K562 (cell line): ENCODE results near the gene DRAXIN. TPM values are rescaled to one million over a fixed set of nuclear protein-coding genes. Genes with fewer than 3 reads are reported as not detected.

Experiments
- CLOCK ChIP-seq: fragments of 250-450 bp; sonication (Bioruptor Pico); IDR thresholded peaks from 2 replicates; pipeline ENCODE4 v1.4.0; 2020; ENCODE audit warnings: mild to moderate bottlenecking, moderate library complexity, borderline replicate concordance
- CREBBP ChIP-seq: IDR thresholded peaks from one replicate; pipeline ENCODE4 v1.6.1; 2012; ENCODE audit warnings: low read depth, mild to moderate bottlenecking, control low read depth, inconsistent platforms, low read length
- FOXM1 ChIP-seq, 2 experiments: fragments of 450-650 bp in 1 of 2; sonication (generic) in 1 of 2; formaldehyde crosslinking in 1 of 2; IDR thresholded peaks; 2 replicates each; pipeline versions ENCODE4 v1.6.1 to v1.9.0; 2017 to 2022; ENCODE audit warnings: low read depth in 2 of 2, mild to moderate bottlenecking in 2 of 2, missing genetic modification reagents in 1 of 2, moderate library complexity in 1 of 2
- GTF2A2 ChIP-seq: IDR thresholded peaks from 2 replicates; pipeline ENCODE4 v1.6.1; 2016; ENCODE audit warnings: mild to moderate bottlenecking, missing genetic modification characterization, missing compliant biosample characterization
- HMG20A ChIP-seq: fragments of 450-650 bp; formaldehyde crosslinking; conservative IDR thresholded peaks from 2 replicates; pipeline ENCODE4 v1.4.0; 2020; ENCODE audit warnings: mild to moderate bottlenecking, mixed read lengths
- IRF2 ChIP-seq: sonication (generic); formaldehyde crosslinking; IDR thresholded peaks from 2 replicates; pipeline ENCODE4 v1.8.1; 2022; ENCODE audit warnings: mild to moderate bottlenecking, missing genetic modification reagents
- LEF1 ChIP-seq: fragments of 450-650 bp; IDR thresholded peaks from 2 replicates; pipeline ENCODE4 v1.6.1; 2016; ENCODE audit warnings: mild to moderate bottlenecking
- MGA ChIP-seq: fragments of 450-650 bp; IDR thresholded peaks from 2 replicates; pipeline ENCODE4 v1.6.1; 2016; ENCODE audit warnings: mild to moderate bottlenecking, moderate library complexity
- MIER1 ChIP-seq: fragments of 450-650 bp; IDR thresholded peaks from 2 replicates; pipeline ENCODE4 v1.6.1; 2016; ENCODE audit warnings: antibody characterized with exemption, mild to moderate bottlenecking, low read depth
- MXI1 ChIP-seq: IDR thresholded peaks from 2 replicates; pipeline ENCODE4 v1.6.1; 2011; ENCODE audit warnings: low read depth, mild to moderate bottlenecking, improper control_type of control experiment, low read length
- PHF8 ChIP-seq: fragments of 200-600 bp; sonication (generic); IDR thresholded peaks from 2 replicates; pipeline ENCODE4 v1.6.1; 2012; ENCODE audit warnings: mixed run types, mild to moderate bottlenecking, inconsistent platforms, low read length, moderate library complexity, borderline replicate concordance
- SMARCB1 ChIP-seq: IDR thresholded peaks from 2 replicates; pipeline ENCODE4 v1.6.1; 2011; ENCODE audit warnings: improper control_type of control experiment, low read depth; ENCODE audit not compliant: insufficient read length
- ZFP1 ChIP-seq: fragments of 450-650 bp; formaldehyde crosslinking; IDR thresholded peaks from 2 replicates; pipeline ENCODE4 v1.4.0; 2020; ENCODE audit warnings: mild to moderate bottlenecking, mixed read lengths
- ZNF124 ChIP-seq: sonication (generic); formaldehyde crosslinking; IDR thresholded peaks from 2 replicates; pipeline ENCODE4 v1.8.1; 2022; ENCODE audit warnings: missing genetic modification reagents
- polyA plus RNA-seq, 8 experiments: library from polyadenylated mRNA; depleted of rRNA in 4 of 8; stranded (reverse) in 5 of 8; unstranded in 3 of 8; fragments of >200 nt; fragmentation: Nextera tagmentation in 2 of 8; fragmentation: Illumina TruSeq in 1 of 8; extraction: Ambion mirVana in 2 of 8; extraction: Trizol in 1 of 8; gene quantifications; 2 replicates each; pipeline versions ENCODE4 v1.2.1 to v1.2.3, GENCODE V29; 2011 to 2014; ENCODE audit warnings: inconsistent platforms in 1 of 8, missing spikeins in 1 of 8
- total RNA-seq, 7 experiments: library from RNA; depleted of rRNA in 6 of 7; stranded (reverse); fragments of >200 nt in 6 of 7; fragmentation: Illumina TruSeq in 2 of 7; extraction: Trizol in 2 of 7; gene quantifications; 2 replicates each; pipeline versions ENCODE4 v1.2.1 to v1.2.3, GENCODE V29; 2011 to 2021; ENCODE audit warnings: low replicate concordance in 1 of 7

DRAXIN gene
- total and polyA plus RNA-seq, 9 of the 15 experiments (the other 6 are each of a cell fraction or from before 2014, with no cell fraction given), result 0.01 to 0.04 (median 0.01) TPM; not detected in 6

GRCh38 chr1:11719313-11720032, 28.0 kb downstream of the DRAXIN start (continued):
- peak; percentile 94 for TF ChIP-seq MGA
- TF ChIP-seq ZFP1 (CRISPR knock-in tag), result no peak
- no peak for TF ChIP-seq MIER1
- TF ChIP-seq CREBBP, result no peak
- no peak for TF ChIP-seq CLOCK (CRISPR knock-in tag)
- no peak for TF ChIP-seq FOXM1 (IDR thresholded peaks at IDR 0.05; ENCODE audit: low read depth)
- no peak for TF ChIP-seq FOXM1 (CRISPR knock-in tag; IDR thresholded peaks at IDR 0.05; ENCODE audit: low read depth)
- TF ChIP-seq PHF8, result no peak
- TF ChIP-seq GTF2A2 (tag), result no peak
- TF ChIP-seq MXI1, result no peak
- TF ChIP-seq LEF1, result no peak
- no peak for TF ChIP-seq HMG20A (CRISPR knock-in tag)
- TF ChIP-seq IRF2 (CRISPR knock-in tag), result no peak
- no peak for TF ChIP-seq SMARCB1
- no peak for TF ChIP-seq ZNF124 (CRISPR knock-in tag)
